HEK293T (cell line): ENCODE results near the gene PRKG1.

ENCODE experiments used
- CTCF ChIA-PET: fragments of 350-600 bp; formaldehyde crosslinking; extraction: SDS; loops from one replicate; lab custom pipeline; 2021; ENCODE audit warnings: antibody characterized with exemption, inconsistent platforms; lab: Yijun Ruan, JAX
- POLR2A ChIA-PET: fragments of 350-600 bp; formaldehyde crosslinking; extraction: SDS; loops from one replicate; lab custom pipeline; 2020; ENCODE audit warnings: antibody characterized with exemption, inconsistent platforms; lab: Yijun Ruan, JAX
- DNase-seq: peaks from one replicate; pipeline ENCODE4 v3.0.0; 2012; ENCODE audit warnings: mixed read lengths; ENCODE audit errors: extremely low spot score
- ARNT ChIP-seq: fragments of 450-650 bp; IDR thresholded peaks from 2 replicates; pipeline ENCODE4 v1.6.1; 2017; ENCODE audit warnings: mild to moderate bottlenecking
- BHLHE40 ChIP-seq: fragments of 450-650 bp; IDR thresholded peaks from 2 replicates; pipeline ENCODE4 v1.6.1; 2016; ENCODE audit warnings: mild to moderate bottlenecking, moderate library complexity, borderline replicate concordance
- CTBP1 ChIP-seq: fragments of 450-650 bp; IDR thresholded peaks from 2 replicates; pipeline ENCODE4 v1.6.1; 2016; ENCODE audit warnings: borderline replicate concordance
- ELF4 ChIP-seq: fragments of 450-650 bp; IDR thresholded peaks from 2 replicates; pipeline ENCODE4 v1.6.1; 2017; ENCODE audit warnings: antibody characterized with exemption
- FOXA1 ChIP-seq: fragments of 450-650 bp; IDR thresholded peaks from 2 replicates; pipeline ENCODE4 v1.6.1; 2016; ENCODE audit warnings: mild to moderate bottlenecking
- FOXK2 ChIP-seq: fragments of 450-650 bp; IDR thresholded peaks from 2 replicates; pipeline ENCODE4 v1.6.1; 2016; ENCODE audit warnings: mild to moderate bottlenecking
- FOXM1 ChIP-seq: fragments of 450-650 bp; IDR thresholded peaks from 2 replicates; pipeline ENCODE4 v1.6.1; 2017; ENCODE audit warnings: mild to moderate bottlenecking, borderline replicate concordance
- HDGF ChIP-seq: fragments of 450-650 bp; IDR thresholded peaks from 2 replicates; pipeline ENCODE4 v1.6.1; 2017; ENCODE audit warnings: antibody characterized with exemption, borderline replicate concordance
- L3MBTL2 ChIP-seq: fragments of 450-650 bp; conservative IDR thresholded peaks from 2 replicates; pipeline ENCODE4 v1.6.1; 2016; ENCODE audit warnings: mild to moderate bottlenecking
- LEF1 ChIP-seq: fragments of 450-650 bp; IDR thresholded peaks from 2 replicates; pipeline ENCODE4 v1.6.1; 2017; ENCODE audit warnings: mild to moderate bottlenecking, borderline replicate concordance
- NFRKB ChIP-seq: fragments of 450-650 bp; IDR thresholded peaks from 2 replicates; pipeline ENCODE4 v1.6.1; 2016; ENCODE audit warnings: mild to moderate bottlenecking, moderate library complexity
- SP1 ChIP-seq: fragments of 450-650 bp; IDR thresholded peaks from 2 replicates; pipeline ENCODE4 v1.6.1; 2017
- SUZ12 ChIP-seq: fragments of 450-650 bp; IDR thresholded peaks from 2 replicates; pipeline ENCODE4 v1.6.1; 2016; ENCODE audit warnings: mild to moderate bottlenecking
- TARDBP ChIP-seq: fragments of 450-650 bp; IDR thresholded peaks from 2 replicates; pipeline ENCODE4 v1.6.1; 2016
- ZNF384 ChIP-seq: fragments of 450-650 bp; IDR thresholded peaks from 2 replicates; pipeline ENCODE4 v1.6.1; 2016
- TF ChIP-seq, protein P1 (sequence below): fragments of 450-650 bp; IDR thresholded peaks from 2 replicates; pipeline ENCODE4 v1.6.1; 2016

The PRKG1 gene

GRCh38 chr10:52004342-52004949 is 930.2 kb downstream of the PRKG1 start:
- TF ChIP-seq LEF1 (no peak), SP1 (no peak), FOXA1 (no peak), FOXM1 (no peak), CTBP1 (no peak), L3MBTL2 (no peak), HDGF (no peak), SUZ12 (no peak)
- TF ChIP-seq, protein P1, sequence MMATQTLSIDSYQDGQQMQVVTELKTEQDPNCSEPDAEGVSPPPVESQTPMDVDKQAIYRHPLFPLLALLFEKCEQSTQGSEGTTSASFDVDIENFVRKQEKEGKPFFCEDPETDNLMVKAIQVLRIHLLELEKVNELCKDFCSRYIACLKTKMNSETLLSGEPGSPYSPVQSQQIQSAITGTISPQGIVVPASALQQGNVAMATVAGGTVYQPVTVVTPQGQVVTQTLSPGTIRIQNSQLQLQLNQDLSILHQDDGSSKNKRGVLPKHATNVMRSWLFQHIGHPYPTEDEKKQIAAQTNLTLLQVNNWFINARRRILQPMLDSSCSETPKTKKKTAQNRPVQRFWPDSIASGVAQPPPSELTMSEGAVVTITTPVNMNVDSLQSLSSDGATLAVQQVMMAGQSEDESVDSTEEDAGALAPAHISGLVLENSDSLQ: no peak
- DNase-seq: peak; percentile 55
- ChIA-PET POLR2A (no interaction called here), CTCF (interaction anchor here (0.6 to 1.2 kb wide), 7 partner anchors 10 to 270 kb away, joined by 3 to 5 read pairs (median 3); no protein-coding TSS in a partner anchor)

GRCh38 chr10:52007091-52007490 is 932.8 kb downstream of the PRKG1 start:
- CTCF ChIA-PET: no interaction called here
- TF ChIP-seq FOXA1 (no peak), NFRKB (no peak), L3MBTL2 (no peak), FOXM1 (no peak), SP1 (no peak), TARDBP (no peak), FOXK2 (no peak), CTBP1 (no peak)
- TF ChIP-seq, protein P1: no peak
- POLR2A ChIA-PET: no interaction called here
- DNase-seq: no peak

- ChIA-PET CTCF (no interaction called here), POLR2A (no interaction called here)
- TF ChIP-seq NFRKB (no peak), BHLHE40 (no peak), CTBP1 (no peak), FOXK2 (no peak), L3MBTL2 (no peak), SP1 (no peak), ARNT (no peak), ZNF384 (no peak), SUZ12 (no peak), FOXM1 (no peak), ELF4 (no peak), TARDBP (no peak), LEF1 (no peak)
- TF ChIP-seq, protein P1: no peak
- no peak for DNase-seq
These were observed 936.8 kb downstream of the PRKG1 start for GRCh38 chr10:52011118-52011517.

DNA sequence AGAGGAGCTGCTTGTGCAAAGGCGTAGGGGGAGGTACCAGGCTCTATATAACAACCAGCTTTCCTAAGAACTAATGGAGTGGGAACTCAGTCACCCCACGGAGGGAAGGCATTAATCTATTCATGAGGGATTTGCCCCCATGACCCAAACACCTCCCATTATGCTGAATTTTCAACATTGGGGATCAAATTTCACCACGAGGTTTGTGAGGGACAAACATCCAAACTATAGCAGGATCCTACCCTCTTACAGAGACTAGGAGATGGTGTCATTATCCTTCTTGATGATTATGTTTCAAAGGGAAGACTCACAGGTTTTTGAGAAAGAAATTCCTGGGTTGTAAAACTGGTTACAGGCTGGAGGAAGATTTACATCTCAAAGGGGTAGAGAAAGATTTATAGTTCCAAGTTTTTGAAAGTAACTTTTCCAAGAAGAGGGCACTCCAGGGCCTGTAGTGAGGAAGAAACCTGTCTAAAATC is 944.8 kb downstream of the PRKG1 start:
- ChIA-PET CTCF (interaction anchor here (1.5 kb wide), 1 partner anchor 15 kb away, joined by 4 read pairs; no protein-coding TSS in a partner anchor), POLR2A (no interaction called here)
- TF ChIP-seq TARDBP (no peak), CTBP1 (no peak), NFRKB (no peak), ZNF384 (no peak), FOXM1 (no peak), LEF1 (no peak), ELF4 (no peak)
- TF ChIP-seq, protein P1: peak; percentile 76
- DNase-seq: no peak

DNA sequence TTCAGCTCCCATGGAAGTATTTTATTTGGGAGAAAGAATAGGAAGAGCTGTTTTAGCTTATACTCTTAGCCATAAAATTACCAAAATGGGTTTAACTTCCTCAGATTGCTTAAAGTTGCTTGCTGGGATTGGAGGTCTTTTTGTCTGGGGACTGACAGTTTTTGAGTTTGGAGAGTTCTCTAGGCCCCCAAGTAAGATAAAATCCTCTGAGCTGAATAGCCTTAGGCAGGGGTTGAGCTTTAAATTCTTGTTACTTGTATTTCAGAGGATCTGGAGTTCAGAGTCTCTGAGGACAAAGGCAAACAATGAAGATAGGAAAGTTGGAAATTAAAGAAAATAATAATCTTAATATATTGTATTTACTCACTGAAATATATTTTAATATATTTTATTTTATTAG is 945.4 kb downstream of the PRKG1 start:
- ChIA-PET POLR2A (no interaction called here), CTCF (interaction anchor here (1.5 kb wide), 1 partner anchor 16 kb away, joined by 4 read pairs; no protein-coding TSS in a partner anchor)
- no peak for TF ChIP-seq L3MBTL2
- TF ChIP-seq HDGF: no peak
- TF ChIP-seq FOXM1: no peak
- TF ChIP-seq CTBP1: no peak
- no peak for TF ChIP-seq TARDBP

GRCh38 chr10:52020173-52020572 is 945.9 kb downstream of the PRKG1 start:
- ChIA-PET CTCF (interaction anchor here (1.5 kb wide), 1 partner anchor 16 kb away, joined by 4 read pairs; no protein-coding TSS in a partner anchor), POLR2A (no interaction called here)
- no peak for DNase-seq
- TF ChIP-seq NFRKB (no peak), BHLHE40 (no peak), LEF1 (no peak), FOXM1 (no peak), FOXA1 (no peak), SP1 (no peak), L3MBTL2 (no peak), CTBP1 (no peak), TARDBP (no peak)
- TF ChIP-seq, protein P1: no peak

More for the DNA sequence above, 945.4 kb downstream of the PRKG1 start:
- no peak for DNase-seq
